Measurements from ENCODE around the gene RFX4.
"Not testable (repeated sequence)": the region's sequence is repeated elsewhere in the genome, so short reads cannot be mapped to it uniquely, and the experiment has no call there.

Gene RFX4

DNA sequence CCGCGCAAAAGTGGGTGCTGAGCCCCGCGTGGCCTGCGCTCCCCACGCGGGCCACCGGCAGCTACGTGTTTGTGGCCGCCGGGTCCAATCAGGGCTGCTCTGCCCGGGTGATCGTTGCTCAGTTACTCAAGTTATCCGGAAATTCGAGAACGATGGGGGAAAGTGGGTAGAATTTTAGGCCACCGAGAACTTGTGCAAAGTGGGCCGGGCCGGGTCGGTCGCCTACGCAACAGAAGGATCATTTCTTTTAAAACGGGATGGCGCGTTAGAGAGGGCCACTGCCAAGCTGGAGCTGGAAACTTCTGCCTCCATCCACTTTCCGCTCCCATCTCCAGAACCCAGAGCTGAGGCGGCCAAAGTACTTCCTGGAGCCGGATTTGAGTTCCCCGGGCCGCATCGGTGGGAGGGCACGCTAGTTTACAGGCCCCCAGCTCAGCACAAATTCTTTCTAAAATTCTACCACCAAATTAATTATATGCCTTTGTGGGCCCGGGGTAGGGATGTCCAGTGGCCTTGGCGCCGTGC is 3.5 kb downstream of the RFX4 start:
- intact Hi-C loops (cut with DNase I), result loop anchor here (10.0 kb wide), 1 partner anchor 178 kb away; no protein-coding TSS in a partner anchor
- peak in 6 of 42 donors; percentile 17 to 50 (median 24) for DNase-seq

DNA sequence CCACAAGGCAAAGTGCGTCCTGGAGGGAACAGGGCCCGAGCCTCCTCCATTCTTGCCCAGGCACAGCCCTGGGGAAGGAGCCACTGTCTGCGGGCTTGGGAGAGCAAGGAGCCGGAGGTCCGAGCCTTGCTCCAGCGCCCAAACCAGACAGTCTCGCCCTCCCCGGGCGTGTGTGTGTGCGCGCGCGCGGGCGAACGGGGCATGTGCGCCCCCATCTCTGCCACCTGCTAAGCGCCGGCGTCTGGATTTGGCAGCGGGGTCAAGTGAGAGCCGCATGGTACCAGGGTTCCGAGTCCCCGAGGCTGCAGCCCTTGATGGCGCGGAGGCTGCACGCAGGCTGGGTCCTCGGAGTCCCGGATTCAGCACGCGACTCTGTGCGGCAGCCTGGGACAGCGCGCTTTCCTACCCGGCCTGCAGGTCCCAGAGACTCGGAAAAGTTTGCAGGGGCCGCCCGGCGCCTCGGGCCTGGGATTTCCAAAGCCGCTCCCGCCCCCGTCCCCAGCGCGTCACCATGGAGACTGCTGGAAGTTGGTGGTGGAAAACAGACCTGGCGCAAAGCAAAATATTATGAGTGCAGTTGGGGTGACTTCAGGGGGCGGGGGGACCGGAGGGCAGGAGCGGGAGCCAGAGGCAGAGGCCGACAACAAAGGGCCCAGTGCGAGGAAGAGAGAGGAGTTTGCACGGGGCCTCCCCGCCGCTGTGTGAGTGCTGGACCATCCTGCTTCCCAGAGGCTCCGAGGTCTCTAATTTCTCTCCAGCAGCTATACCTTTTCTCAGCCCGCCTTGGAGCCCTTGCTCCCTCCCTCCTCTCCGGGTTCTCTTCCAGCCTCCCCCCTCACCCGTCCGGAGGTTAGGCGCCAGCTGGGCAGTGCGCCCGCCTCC is 4.2 kb downstream of the RFX4 start:
- peak in 28 of 42 donors; percentile 15 to 64 (median 44) for DNase-seq
- intact Hi-C loops (cut with DNase I), result loop anchor here (10.0 kb wide), 1 partner anchor 178 kb away; no protein-coding TSS in a partner anchor

DNA sequence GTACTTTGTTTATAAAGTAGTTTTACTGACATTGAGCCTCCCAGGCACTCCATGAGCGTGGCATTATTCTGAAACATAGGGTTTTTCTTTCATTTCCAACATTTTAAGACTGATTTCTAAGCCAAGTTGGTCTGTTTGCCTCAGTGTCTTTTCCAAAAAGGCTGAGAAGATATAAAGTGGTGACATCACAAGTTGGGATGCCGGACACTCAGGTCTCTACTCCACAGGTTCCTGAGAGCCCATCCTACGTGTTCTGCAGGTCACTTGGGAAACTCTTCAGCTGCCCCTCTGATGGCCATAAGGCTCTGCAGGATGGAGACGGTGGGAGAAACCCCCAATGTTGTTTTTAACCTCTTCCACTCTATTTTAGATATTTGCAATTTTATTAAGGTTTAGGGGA is 6.0 kb downstream of the RFX4 start:
- no peak for DNase-seq
- intact Hi-C loops (cut with DNase I), result loop anchor here (10.0 kb wide), 1 partner anchor 176 kb away; no protein-coding TSS in a partner anchor

DNA sequence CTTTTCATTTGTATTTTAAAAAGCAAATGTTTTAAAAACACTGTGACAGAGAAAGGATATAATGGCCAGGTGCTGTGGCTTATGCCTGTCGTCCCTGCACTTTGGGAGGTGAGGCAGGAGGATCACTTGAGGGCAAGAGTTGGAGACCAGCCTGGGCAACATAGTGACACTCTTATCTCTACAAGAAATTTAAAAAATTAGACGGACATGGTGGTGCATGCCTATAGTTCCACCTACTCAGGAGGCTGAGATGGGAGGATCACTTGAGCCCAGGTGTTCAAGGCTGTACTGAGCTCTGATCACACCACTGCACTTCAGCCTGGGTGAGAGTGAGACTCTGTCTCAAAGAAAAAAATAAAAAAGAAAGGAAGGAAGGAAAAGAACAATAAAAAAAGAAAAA is 7.8 kb downstream of the RFX4 start:
- DNase-seq, result no peak
- intact Hi-C loops (cut with DNase I), result loop anchor here (10.0 kb wide), 1 partner anchor 324 kb away; no protein-coding TSS in a partner anchor

DNA sequence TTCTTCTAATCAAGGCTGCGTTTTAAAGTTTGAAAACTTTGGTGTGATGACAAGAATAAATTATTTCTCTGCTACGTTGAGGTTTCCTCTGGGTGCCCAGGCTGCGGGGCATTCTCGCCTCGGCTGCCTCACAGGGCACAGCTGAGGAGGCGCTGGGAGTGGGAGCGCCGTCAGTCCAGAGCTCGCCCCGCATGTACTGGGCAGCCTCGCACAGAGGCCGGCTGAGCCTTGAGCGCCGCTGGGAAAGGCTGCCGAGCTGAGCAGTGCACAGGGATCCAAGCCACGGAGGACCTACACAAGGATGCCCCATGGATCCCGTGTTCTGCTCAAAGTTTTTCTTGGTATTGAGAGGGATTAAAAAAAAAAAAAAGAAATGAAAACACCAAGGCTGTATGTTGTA is 11.6 kb downstream of the RFX4 start:
- DNase-seq, result peak in 19 of 42 donors; percentile 15 to 68 (median 39)
- intact Hi-C loops (cut with DNase I), result loop anchor here (10.0 kb wide), 1 partner anchor 320 kb away; no protein-coding TSS in a partner anchor

DNA sequence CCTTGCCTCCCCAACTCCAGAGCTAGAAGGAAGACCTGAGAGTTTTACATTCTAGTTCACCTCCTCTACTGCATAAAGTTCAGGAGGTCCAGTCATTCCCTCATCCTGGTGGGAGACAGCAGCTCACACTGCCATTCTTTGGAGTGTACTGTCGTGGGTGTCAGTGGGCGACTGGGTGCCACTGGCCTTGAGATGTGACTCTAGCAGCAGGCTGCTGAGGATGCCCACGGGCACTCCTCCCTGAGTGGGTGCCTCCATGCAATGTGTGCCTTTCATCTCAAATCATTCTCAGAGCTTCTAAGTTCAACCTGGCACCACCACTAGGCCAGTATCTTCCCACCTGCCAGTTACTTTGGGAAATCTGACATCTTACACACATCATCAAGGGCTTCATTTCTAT is 12.5 kb downstream of the RFX4 start:
- DNase-seq, result no peak
- intact Hi-C loops (cut with DNase I), result loop anchor here (10.0 kb wide), 1 partner anchor 320 kb away; no protein-coding TSS in a partner anchor

DNA sequence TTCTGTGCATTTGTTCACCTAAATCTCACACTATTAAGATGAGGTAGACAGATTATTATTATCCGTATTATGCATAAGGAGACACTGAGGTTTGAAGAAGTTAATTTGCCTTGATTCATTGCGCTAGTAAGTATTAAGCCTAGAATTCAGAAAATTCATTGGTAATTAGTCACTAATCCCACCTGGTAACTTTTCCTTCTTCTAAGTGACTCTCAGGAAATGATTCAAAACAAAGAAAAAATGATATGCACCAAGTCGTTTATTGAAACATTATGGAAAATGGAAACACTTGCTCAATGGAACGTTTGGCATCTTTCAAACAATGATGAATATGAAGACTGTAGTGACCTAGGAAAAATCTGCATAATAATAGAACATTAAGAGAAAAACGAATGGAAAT is 15.2 kb downstream of the RFX4 start:
- no peak for DNase-seq
- intact Hi-C loops (cut with DNase I), result loop anchor here (10.0 kb wide), 1 partner anchor 317 kb away; no protein-coding TSS in a partner anchor

DNA sequence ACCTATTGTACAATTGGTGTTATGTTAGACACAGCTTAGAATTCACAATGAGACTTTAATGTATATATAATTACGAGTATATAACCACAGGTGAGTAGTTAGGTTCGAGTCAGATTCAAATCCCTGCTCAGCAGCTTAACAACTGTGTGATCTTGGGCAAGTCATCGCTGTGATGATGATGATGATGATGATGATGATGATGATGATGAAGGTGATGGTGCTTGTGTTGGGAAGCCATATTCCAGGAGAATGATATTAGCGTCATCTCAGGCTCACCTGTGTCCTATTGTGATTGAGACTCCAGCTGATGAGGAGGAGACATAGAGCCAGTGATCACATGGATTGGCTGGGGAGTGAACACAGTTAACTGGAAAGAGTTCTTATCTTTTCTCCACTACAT is 16.5 kb downstream of the RFX4 start:
- intact Hi-C loops (cut with DNase I), result loop anchor here (10.0 kb wide), 1 partner anchor 315 kb away; no protein-coding TSS in a partner anchor
- DNase-seq, result no peak

DNA sequence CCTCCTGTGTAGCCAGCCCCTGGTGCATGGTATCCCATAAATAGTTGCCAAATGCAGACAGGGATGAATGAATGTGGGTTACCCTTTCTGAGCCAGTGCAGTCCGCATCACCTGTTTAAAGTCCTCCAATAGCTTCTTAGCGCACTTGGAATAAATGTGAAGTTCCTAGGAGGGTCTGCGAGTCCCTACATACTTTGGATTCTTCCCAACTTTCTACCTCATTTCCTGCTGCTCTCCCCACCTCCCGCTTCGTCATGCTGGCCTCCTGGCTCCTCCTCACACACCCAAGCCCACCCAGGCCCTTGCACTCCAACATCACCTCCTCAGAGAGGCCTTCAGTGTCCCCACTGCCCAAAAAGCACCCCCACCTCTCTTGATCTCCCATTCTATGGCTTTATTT is 17.7 kb downstream of the RFX4 start:
- intact Hi-C loops (cut with DNase I), result no loop called here
- DNase-seq, result no peak

DNA sequence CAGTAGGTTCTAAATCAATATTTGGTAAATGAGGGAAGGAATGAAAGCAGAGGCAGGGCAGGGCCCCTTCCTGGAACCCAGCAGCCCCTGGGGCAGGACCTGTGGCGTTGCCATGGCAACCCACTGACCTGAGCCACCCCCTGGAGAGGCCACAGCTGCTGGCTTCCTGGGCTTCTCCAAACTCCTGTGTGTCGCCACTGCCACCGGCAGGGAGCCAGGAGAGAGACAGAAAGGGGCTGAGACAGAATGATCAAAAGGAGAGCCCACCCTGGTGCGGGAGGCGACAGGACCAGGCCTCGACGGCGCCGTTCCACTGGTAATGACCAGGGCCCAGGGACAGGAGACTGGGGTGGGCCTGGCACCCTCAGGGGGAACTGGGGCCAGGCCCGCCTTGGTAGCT is 18.2 kb downstream of the RFX4 start:
- peak in 7 of 42 donors; percentile 2 to 50 (median 19) for DNase-seq
- intact Hi-C loops (cut with DNase I), result no loop called here

DNA sequence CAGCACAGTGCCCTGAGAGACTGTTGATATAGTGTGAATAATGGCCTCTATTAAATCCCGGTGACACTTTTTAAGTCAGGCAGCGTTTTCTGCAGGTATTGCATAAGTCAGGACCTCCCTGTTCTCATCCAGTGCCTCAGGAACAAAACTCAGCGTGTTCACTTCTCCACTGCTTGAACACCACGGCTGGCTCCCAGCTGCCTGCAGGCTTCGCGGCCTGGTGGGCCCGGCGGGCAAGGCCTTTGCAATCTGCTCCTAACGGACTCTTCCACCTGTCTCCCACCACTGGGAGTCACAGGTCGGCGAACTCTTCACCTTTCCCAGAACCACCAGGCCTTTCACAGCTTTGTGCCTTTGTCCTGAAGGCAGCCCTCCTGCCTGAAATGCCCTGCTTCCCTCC is 18.7 kb downstream of the RFX4 start:
- peak in 3 of 42 donors; percentile 7 to 18 (median 9) for DNase-seq
- intact Hi-C loops (cut with DNase I), result no loop called here

DNA sequence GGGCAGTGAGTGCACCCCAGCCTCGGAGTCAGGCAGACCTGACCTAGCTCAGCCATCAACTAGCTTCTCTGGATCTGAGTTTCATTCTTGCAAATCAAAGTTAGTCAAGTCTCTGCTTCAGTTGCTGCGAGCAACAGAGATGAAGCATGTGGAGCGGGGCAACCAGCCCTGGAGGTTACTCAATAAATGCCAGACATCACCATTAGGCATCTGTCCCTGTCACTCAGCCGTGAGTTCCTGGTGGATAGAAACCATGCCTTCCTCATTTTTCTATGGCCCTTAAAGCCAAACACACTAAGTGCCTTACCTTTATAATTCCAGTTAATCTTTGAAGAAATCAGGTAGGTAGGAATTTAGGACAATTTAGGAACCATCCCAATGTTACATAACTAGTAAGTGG is 19.3 kb downstream of the RFX4 start:
- intact Hi-C loops (cut with DNase I), result no loop called here

DNA sequence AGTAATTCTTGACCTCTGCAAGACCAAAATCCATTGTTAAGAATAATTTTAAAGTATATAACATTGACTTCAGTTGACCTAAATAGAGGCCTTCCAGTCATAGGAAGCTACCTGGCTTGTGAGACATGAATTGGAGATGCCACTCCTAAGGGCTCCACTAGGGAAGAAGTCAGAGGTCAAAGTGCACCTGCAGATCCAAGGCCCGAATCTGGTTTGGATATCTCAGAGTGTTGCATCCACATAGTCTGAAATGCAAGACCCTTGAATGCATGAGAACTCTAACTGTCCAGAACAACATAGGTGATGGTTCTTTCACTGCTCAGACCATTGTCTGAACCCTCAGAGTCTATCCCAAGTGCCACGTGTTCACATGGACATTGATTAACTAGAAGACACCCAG is 22.4 kb downstream of the RFX4 start:
- DNase-seq, result no peak

More for the DNA sequence above, 19.3 kb downstream of the RFX4 start:
- no peak for DNase-seq

DNA sequence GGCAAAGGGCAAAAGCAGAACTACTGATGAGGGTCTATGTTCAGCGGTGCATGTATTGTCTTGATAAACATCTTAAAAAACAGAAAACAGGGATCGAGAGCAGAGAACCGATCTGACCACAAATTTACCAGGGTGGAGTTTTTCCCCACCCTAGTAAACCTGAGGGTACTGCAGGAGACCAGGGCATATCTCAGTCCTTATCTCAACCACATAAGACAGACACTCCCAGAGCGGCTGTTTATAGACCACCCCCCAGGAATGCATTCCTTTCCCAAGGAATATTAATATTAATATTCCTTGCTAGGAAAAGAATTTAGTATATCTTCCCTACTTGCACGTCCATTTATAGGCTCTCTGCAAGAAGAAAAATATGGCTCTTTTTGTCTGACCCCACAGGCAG is 37.8 kb downstream of the RFX4 start:
- DNase-seq; intact Hi-C loops (cut with DNase I): not testable (repeated sequence)

More for the DNA sequence above, 22.4 kb downstream of the RFX4 start:
- intact Hi-C loops (cut with DNase I), result no loop called here

DNA sequence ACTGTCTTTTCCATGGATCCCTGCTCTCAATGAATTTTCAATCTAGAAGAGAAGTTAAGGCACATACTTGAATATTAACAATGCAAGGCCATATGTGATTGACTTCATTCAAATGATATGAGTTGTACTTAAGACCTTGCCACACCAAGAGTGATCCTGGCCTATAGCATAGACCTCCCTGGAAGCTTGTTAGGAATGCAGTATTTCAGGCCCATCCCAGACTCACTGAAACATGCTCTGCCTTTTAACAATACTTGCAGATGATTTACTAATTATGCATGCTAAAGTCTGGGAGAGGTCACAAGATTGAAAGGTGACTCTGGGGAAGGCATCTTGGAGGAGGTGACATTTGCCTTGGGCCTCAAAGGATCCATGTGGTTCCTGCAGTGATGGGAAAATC is 43.2 kb downstream of the RFX4 start:
- DNase-seq, result no peak
- intact Hi-C loops (cut with DNase I), result no loop called here

DNA sequence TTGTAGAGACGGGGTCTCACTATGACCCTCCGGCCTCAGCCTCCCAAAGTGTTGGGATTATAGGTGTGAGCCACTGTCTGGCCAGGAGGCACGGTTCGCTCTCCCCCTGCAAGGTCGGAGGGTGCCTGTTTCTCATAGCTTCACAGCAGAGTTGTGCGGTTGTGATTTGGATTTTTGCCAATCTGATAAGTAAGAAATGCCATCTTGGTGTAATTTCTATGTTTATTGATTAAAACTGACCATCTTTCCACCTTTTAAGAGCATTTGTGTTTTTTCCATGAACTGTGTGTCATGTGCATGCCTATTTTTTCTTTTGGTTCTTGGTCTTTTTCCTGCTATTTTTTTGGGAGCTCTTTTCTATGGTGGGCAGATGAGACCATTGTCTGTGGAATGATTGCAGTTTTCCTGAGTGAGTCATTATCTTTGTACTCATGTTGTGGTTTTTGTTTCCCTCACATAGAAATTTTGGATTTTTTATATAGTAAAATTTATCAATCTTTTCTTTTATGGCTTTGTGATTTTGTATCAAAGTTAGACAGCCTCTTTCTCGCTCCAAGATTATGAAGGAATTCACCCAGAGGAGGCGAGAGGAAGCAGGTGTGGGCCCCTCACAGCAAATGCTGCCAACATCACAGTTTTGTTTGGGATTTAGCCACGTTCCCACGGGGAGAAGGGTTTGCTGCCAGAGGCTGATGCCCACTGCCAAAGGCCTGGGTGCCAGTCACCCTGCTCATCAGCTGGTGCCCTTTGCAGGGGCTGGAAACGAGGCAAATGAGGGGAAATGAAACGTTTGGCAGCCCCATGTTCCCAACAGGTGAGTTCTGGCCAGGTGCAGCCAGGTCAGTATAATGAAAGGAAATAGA is 47.2 kb downstream of the RFX4 start:
- intact Hi-C loops (cut with DNase I), result no loop called here
- peak in 2 of 42 donors; percentile 28 to 37 for DNase-seq

DNA sequence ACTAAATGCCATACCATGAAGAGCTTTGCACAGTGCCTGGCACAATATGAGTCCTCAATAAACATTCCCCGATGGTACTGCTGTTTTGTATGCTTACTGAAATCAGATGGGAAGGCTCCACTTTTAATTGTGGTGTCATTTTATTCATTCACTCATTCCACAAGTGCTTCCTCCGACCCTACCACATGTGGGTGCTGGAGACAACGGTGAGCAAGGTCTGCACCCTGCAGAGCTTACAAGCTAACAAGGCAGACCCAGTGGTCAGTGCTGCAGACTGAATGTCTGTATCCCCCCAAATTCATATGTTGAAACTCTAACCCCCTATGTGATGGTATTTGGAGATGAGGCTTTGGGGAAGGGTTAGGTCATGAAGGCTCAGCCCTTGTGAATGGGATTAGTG is 48.3 kb downstream of the RFX4 start:
- peak in 1 of 42 donors; percentile 25 for DNase-seq
- intact Hi-C loops (cut with DNase I), result no loop called here

DNA sequence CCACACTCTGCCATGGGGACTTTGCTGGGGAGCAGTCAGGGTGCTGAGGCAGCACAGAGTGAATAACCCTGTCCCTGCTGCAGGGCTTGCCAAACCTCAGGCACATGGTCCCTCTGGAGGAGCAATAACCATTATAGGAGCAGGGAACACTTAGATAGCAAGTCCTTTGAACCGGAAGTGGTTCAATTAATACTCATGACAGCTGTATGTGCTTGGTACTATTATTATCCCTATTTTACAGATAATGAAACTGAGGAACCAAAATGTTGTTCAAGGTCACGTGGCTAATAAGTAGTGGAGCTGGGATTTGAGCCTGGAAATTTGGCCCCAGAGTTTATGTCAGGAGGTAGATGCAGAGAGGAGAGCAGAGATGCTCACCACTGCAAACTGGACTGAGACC is 49.0 kb downstream of the RFX4 start:
- no peak for DNase-seq
- intact Hi-C loops (cut with DNase I), result no loop called here

DNA sequence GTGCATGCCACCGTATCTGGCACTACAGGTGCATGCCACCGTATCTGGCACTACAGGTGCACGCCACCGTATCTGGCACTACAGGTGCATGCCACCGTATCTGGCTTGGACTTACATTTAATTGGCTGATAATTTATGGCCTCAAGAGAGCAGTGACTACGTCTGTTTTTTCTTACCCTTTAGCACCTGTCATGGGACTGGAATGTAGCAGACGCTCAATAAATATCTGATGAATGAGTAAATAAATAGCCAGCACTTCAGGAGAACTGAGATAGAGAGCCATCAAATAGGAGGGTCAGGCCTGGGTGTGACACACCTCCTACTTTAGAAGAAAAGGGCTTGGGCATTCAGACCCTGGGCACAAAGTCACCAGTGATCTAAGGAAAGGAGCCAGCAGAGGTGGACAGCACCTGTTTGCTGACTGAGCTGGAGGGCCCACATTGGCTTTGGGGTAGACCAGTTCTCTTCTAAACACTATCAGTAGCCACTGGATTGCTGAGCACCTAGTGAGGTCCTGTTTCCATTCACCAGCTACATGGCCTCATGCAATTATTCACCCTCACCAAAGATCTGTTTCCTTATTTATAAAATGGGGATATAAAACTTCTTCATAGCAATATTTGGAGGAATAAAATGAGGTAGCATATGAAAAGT is 50.1 kb downstream of the RFX4 start:
- DNase-seq, result no peak
- intact Hi-C loops (cut with DNase I), result no loop called here
